ENCODE measurements around the gene TDP2. TPM values are rescaled to one million over a fixed set of nuclear protein-coding genes. Genes with fewer than 3 reads are reported as not detected.
A peak's percentile ranks its signal among the peaks of the same experiment; 100 is the strongest.

The TDP2 gene
- total and polyA plus RNA-seq, 9 of the 15 experiments (the other 6 are each of a cell fraction or from before 2014, with no cell fraction given): 27.7 to 60.1 (median 31.8) TPM

DNA sequence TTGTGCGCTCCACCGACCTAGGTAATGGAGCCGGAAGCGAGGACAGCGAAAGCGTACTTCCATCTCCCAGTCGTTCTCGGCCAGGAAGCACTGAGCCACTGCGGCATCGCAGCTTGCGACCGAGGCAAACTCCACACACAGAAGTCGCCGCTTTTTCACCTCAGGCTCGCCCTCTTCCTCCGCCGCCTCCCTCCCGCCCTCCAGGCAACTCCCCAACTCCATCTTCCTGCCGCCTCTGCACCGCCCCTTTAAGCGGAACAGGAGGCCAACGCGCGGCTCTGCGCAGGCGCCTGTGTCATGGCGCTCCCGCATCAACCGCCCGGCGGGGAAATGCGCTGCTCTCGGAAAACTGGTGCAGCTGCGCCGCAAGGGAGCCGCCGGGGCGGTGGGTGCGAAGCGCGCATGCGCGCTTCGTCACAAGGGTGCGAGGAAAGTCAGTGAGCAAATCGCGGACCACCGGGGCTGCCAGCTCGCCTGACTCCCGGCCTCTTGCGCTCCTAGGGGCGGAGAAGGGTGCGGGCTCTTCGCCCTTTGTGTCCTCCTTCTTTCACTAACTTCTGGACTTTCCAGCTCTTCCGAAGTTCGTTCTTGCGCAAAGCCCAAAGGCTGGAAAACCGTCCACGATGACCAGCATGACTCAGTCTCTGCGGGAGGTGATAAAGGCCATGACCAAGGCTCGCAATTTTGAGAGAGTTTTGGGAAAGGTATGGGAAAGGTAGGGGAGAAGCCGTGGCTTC is at the start of gene TDP2, which contains the start of gene ACOT13 (continued):
- peak; percentile 96 for TF ChIP-seq PHF8 (IDR thresholded peaks at IDR 0.05; ENCODE audit: borderline replicate concordance, low read length)
- TF ChIP-seq OTX1 (CRISPR knock-in tag; IDR thresholded peaks at IDR 0.05): peak; percentile 21; the same call in 1 of the 2 replicates
- no peak for TF ChIP-seq ATF1 (CRISPR knock-in tag; IDR thresholded peaks at IDR 0.05)
- peak; percentile 84 for TF ChIP-seq ATF1 (tag; IDR thresholded peaks at IDR 0.05)
- peak; percentile 94; the same call in 1 of the 2 replicates for TF ChIP-seq ZNF830 (CRISPR knock-in tag; IDR thresholded peaks at IDR 0.05)
- TF ChIP-seq AFF1 (IDR thresholded peaks at IDR 0.05; ENCODE audit: low read depth in 1 of 2, partially characterized antibody in 2 of 2): peak in 1 of 2 experiments; percentile 74
- TF ChIP-seq MXI1 (IDR thresholded peaks at IDR 0.05; ENCODE audit: low read depth, low read length): no peak
- TF ChIP-seq, protein P1, sequence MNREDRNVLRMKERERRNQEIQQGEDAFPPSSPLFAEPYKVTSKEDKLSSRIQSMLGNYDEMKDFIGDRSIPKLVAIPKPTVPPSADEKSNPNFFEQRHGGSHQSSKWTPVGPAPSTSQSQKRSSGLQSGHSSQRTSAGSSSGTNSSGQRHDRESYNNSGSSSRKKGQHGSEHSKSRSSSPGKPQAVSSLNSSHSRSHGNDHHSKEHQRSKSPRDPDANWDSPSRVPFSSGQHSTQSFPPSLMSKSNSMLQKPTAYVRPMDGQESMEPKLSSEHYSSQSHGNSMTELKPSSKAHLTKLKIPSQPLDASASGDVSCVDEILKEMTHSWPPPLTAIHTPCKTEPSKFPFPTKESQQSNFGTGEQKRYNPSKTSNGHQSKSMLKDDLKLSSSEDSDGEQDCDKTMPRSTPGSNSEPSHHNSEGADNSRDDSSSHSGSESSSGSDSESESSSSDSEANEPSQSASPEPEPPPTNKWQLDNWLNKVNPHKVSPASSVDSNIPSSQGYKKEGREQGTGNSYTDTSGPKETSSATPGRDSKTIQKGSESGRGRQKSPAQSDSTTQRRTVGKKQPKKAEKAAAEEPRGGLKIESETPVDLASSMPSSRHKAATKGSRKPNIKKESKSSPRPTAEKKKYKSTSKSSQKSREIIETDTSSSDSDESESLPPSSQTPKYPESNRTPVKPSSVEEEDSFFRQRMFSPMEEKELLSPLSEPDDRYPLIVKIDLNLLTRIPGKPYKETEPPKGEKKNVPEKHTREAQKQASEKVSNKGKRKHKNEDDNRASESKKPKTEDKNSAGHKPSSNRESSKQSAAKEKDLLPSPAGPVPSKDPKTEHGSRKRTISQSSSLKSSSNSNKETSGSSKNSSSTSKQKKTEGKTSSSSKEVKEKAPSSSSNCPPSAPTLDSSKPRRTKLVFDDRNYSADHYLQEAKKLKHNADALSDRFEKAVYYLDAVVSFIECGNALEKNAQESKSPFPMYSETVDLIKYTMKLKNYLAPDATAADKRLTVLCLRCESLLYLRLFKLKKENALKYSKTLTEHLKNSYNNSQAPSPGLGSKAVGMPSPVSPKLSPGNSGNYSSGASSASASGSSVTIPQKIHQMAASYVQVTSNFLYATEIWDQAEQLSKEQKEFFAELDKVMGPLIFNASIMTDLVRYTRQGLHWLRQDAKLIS (CRISPR knock-in tag; IDR thresholded peaks at IDR 0.05): peak; percentile 34; the same call in 1 of the 2 replicates
- TF ChIP-seq ZNF316 (IDR thresholded peaks at IDR 0.05): peak; percentile 48
- peak; percentile 33; the same call in 1 of the 2 replicates for TF ChIP-seq SMC3 (conservative IDR thresholded peaks at IDR 0.05; ENCODE audit: insufficient read depth, low read depth, low read length)
- TF ChIP-seq CCNT2 (IDR thresholded peaks at IDR 0.05; ENCODE audit: borderline replicate concordance, extremely low read depth, insufficient read length, low read depth, low read length): peak; percentile 90
- peak; percentile 73 for TF ChIP-seq JUND (IDR thresholded peaks at IDR 0.05; ENCODE audit: borderline replicate concordance, low read depth, low read length)
- TF ChIP-seq JUND (tag; IDR thresholded peaks at IDR 0.05; ENCODE audit: borderline replicate concordance, low read depth, low read length): peak; percentile 70; the same call in 2 of the 3 replicates
- peak; percentile 67 for TF ChIP-seq SAP30 (IDR thresholded peaks at IDR 0.05; ENCODE audit: borderline replicate concordance, insufficient read depth, low read depth, low read length, poor library complexity, severe bottlenecking)
- TF ChIP-seq, protein P2, sequence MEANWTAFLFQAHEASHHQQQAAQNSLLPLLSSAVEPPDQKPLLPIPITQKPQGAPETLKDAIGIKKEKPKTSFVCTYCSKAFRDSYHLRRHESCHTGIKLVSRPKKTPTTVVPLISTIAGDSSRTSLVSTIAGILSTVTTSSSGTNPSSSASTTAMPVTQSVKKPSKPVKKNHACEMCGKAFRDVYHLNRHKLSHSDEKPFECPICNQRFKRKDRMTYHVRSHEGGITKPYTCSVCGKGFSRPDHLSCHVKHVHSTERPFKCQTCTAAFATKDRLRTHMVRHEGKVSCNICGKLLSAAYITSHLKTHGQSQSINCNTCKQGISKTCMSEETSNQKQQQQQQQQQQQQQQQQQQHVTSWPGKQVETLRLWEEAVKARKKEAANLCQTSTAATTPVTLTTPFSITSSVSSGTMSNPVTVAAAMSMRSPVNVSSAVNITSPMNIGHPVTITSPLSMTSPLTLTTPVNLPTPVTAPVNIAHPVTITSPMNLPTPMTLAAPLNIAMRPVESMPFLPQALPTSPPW (CRISPR knock-in tag; IDR thresholded peaks at IDR 0.05): peak; percentile 65
- peak; percentile 27; the same call in 1 of the 2 replicates for TF ChIP-seq ZFPM2 (CRISPR knock-in tag; IDR thresholded peaks at IDR 0.05)
